ENCODE data around the gene PTBP1. TPM values are rescaled to one million over a fixed set of nuclear protein-coding genes. Genes with fewer than 3 reads are reported as not detected.

The PTBP1 gene
- polyA plus RNA-seq, 3 donors = 62.4 to 117 (median 81.6) TPM

GRCh38 chr19:791567-792305, 5.5 kb upstream of the PTBP1 start:
- TF ChIP-seq CTCF (IDR thresholded peaks at IDR 0.05) = no peak
- H3K4me3 Mint-ChIP-seq = peak overlapping the region in 1 of 2 donors; percentile 42
- H3K27me3 ChIP-seq (ENCODE audit: control insufficient read depth in 2 of 2, insufficient read depth in 2 of 2, low read length in 2 of 2) = no peaks in the 10 kb centered on the region
- H3K4me1 Mint-ChIP-seq = peaks cover 12% of the 10 kb centered on the region
- no peak overlapping the region for H3K27ac ChIP-seq (ENCODE audit: low read depth in 1 of 2, low read length in 2 of 2)
- no peak overlapping the region for H3K27ac Mint-ChIP-seq
- no peak for DNase-seq
- no peaks in the 10 kb centered on the region for H3K9me3 ChIP-seq (replicated peaks in 1 of 2; ENCODE audit: control insufficient read depth in 1 of 2, insufficient read depth in 1 of 2, low read length in 2 of 2)
- H3K79me2 ChIP-seq (ENCODE audit: insufficient read depth, low read length) = peaks cover 5% of the 10 kb centered on the region
- intact Hi-C loops (cut with micrococcal nuclease) = no loop called here
- H3K27me3 Mint-ChIP-seq (ENCODE audit: low read depth in 3 of 3) = peaks cover 4 to 6% (median 5%) of the 10 kb centered on the region in 3 donors
- H3K9me3 Mint-ChIP-seq = peaks cover 0 to 2% (median 0%) of the 10 kb centered on the region in 7 donors
- H3K4me3 ChIP-seq (replicated peaks in 1 of 3; ENCODE audit: low read depth in 2 of 3, low read length in 3 of 3) = no peak overlapping the region
- H2AFZ ChIP-seq (ENCODE audit: insufficient read depth, low read depth, low read length, poor library complexity, severe bottlenecking) = no peak overlapping the region
- peaks cover 22% of the 10 kb centered on the region in 2 donors for H3K4me1 ChIP-seq (ENCODE audit: control insufficient read depth in 1 of 2, insufficient read depth in 2 of 2, low read length in 2 of 2)
- no peaks in the 10 kb centered on the region for H3K36me3 ChIP-seq (replicated peaks in 1 of 2; ENCODE audit: control insufficient read depth in 1 of 2, insufficient read depth in 2 of 2, low read length in 2 of 2)
- H3K4me2 ChIP-seq (replicated peaks; ENCODE audit: extremely low read depth, low read length, poor library complexity, severe bottlenecking) = no peak overlapping the region
- no peaks in the 10 kb centered on the region for H4K20me1 ChIP-seq (ENCODE audit: insufficient read depth, low read length)
- H3K9ac ChIP-seq (ENCODE audit: insufficient read depth, low read length, poor library complexity, severe bottlenecking) = no peak overlapping the region
- peaks cover 0 to 2% of the 10 kb centered on the region in 2 donors for H3K36me3 Mint-ChIP-seq
- 67% methylated on average over 7 of the region's 8 CpGs for WGBS (ENCODE audit: insufficient coverage)

- Mint-ChIP-seq H3K4me3 (no peak overlapping the region), H3K4me1 (peaks cover 12% of the 10 kb centered on the region), H3K9me3 (peaks cover 0 to 2% (median 0%) of the 10 kb centered on the region in 7 donors), H3K36me3 (peaks cover 0 to 2% of the 10 kb centered on the region in 2 donors), H3K27ac (no peak overlapping the region), H3K27me3 (ENCODE audit: low read depth in 3 of 3) (peaks cover 4 to 6% (median 5%) of the 10 kb centered on the region in 3 donors)
- H3K9me3 ChIP-seq (replicated peaks in 1 of 2; ENCODE audit: control insufficient read depth in 1 of 2, insufficient read depth in 1 of 2, low read length in 2 of 2) = no peaks in the 10 kb centered on the region
- no peak overlapping the region for H3K9ac ChIP-seq (ENCODE audit: insufficient read depth, low read length, poor library complexity, severe bottlenecking)
- H4K20me1 ChIP-seq (ENCODE audit: insufficient read depth, low read length) = no peaks in the 10 kb centered on the region
- TF ChIP-seq CTCF (IDR thresholded peaks at IDR 0.05) = no peak
- H3K4me1 ChIP-seq (ENCODE audit: control insufficient read depth in 1 of 2, insufficient read depth in 2 of 2, low read length in 2 of 2) = peaks cover 22% of the 10 kb centered on the region in 2 donors
- H3K27me3 ChIP-seq (ENCODE audit: control insufficient read depth in 2 of 2, insufficient read depth in 2 of 2, low read length in 2 of 2) = no peaks in the 10 kb centered on the region
- no peaks in the 10 kb centered on the region for H3K36me3 ChIP-seq (replicated peaks in 1 of 2; ENCODE audit: control insufficient read depth in 1 of 2, insufficient read depth in 2 of 2, low read length in 2 of 2)
- no peak overlapping the region for H3K27ac ChIP-seq (ENCODE audit: low read depth in 1 of 2, low read length in 2 of 2)
- H2AFZ ChIP-seq (ENCODE audit: insufficient read depth, low read depth, low read length, poor library complexity, severe bottlenecking) = no peak overlapping the region
- no peak overlapping the region for H3K4me3 ChIP-seq (replicated peaks in 1 of 3; ENCODE audit: low read depth in 2 of 3, low read length in 3 of 3)
- no peak for DNase-seq
- intact Hi-C loops (cut with micrococcal nuclease) = no loop called here
- peaks cover 5% of the 10 kb centered on the region for H3K79me2 ChIP-seq (ENCODE audit: insufficient read depth, low read length)
- 97% methylated on average over 9 of the region's 16 CpGs for WGBS (ENCODE audit: insufficient coverage)
- H3K4me2 ChIP-seq (replicated peaks; ENCODE audit: extremely low read depth, low read length, poor library complexity, severe bottlenecking) = no peak overlapping the region
These were observed 4.9 kb upstream of the PTBP1 start for GRCh38 chr19:792306-792885.
